ENCODE data around the gene AKAP10. TPM values are rescaled to one million over a fixed set of nuclear protein-coding genes. Genes with fewer than 3 reads are reported as not detected.

Gene AKAP10
- total and polyA plus RNA-seq, 9 donors = 13.9 to 40.3 (median 28.9) TPM

DNA sequence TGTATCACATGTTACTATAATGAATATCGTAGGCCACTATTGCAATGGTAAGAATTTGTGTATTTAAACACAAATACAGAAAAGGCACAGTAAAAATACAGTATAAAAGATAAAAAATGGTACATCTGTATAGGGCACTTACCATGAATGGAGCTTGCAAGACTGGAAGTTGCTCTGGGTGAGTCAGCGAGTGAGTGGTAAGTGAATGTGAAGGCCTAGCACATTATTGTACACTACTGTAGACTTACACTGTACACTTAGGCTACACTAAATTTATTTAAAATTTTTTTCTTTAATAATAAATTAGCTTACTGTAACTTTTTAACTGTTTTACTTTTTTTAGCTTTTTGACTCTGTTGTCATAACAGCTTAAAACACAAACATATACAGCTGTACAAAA, 42.5 kb downstream of the AKAP10 start:
- Histone ChIP-seq H3K9me3 (no peaks in the 10 kb centered on the region), H3K36me3 (no peaks in the 10 kb centered on the region), H3K27me3 (no peaks in the 10 kb centered on the region), H3K4me1 (ENCODE audit: insufficient read depth) (no peaks in the 10 kb centered on the region), H3K27ac (no peak overlapping the region), H3K4me3 (no peak overlapping the region)
- TF ChIP-seq, protein P1, sequence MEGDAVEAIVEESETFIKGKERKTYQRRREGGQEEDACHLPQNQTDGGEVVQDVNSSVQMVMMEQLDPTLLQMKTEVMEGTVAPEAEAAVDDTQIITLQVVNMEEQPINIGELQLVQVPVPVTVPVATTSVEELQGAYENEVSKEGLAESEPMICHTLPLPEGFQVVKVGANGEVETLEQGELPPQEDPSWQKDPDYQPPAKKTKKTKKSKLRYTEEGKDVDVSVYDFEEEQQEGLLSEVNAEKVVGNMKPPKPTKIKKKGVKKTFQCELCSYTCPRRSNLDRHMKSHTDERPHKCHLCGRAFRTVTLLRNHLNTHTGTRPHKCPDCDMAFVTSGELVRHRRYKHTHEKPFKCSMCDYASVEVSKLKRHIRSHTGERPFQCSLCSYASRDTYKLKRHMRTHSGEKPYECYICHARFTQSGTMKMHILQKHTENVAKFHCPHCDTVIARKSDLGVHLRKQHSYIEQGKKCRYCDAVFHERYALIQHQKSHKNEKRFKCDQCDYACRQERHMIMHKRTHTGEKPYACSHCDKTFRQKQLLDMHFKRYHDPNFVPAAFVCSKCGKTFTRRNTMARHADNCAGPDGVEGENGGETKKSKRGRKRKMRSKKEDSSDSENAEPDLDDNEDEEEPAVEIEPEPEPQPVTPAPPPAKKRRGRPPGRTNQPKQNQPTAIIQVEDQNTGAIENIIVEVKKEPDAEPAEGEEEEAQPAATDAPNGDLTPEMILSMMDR (IDR thresholded peaks at IDR 0.05) = no peak
- TF ChIP-seq EP300 (IDR thresholded peaks at IDR 0.05) = no peak
- no peak for TF ChIP-seq POLR2A (IDR thresholded peaks at IDR 0.05)
- no peak for DNase-seq
- WGBS, 3 donors = 94 to 99% (median 94%) methylated on average over 2 of the region's 2 CpGs
- intact Hi-C loops (cut with DNase I) = no loop called here

DNA sequence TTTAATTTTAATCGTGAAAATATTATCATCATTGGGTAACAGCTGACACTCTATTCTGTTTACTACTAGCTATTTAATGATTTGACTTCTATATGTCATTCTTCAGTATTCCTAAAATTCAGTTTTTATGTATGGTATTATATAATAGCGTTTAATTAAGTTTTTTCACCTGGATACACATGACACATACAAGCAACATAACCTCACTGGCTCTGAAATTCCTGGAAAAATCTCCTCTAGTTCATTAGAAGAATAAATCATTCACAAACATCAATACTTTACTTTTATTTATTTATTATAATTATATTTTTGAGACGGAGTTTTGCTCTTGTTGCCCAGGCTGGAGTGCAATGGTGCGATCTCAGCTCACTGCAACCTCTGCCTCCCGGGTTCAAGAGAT, 44.0 kb downstream of the AKAP10 start:
- WGBS, 3 donors = 95 to 97% (median 96%) methylated on average over 5 of the region's 5 CpGs
- H3K36me3 ChIP-seq = no peaks in the 10 kb centered on the region
- H3K9me3 ChIP-seq = no peaks in the 10 kb centered on the region
- no peak for TF ChIP-seq POLR2A (IDR thresholded peaks at IDR 0.05)
- H3K27ac ChIP-seq = no peak overlapping the region
- no peaks in the 10 kb centered on the region for H3K27me3 ChIP-seq
- intact Hi-C loops (cut with DNase I) = no loop called here
- H3K4me3 ChIP-seq = no peak overlapping the region
- no peaks in the 10 kb centered on the region for H3K4me1 ChIP-seq (ENCODE audit: insufficient read depth)
- DNase-seq = no peak

DNA sequence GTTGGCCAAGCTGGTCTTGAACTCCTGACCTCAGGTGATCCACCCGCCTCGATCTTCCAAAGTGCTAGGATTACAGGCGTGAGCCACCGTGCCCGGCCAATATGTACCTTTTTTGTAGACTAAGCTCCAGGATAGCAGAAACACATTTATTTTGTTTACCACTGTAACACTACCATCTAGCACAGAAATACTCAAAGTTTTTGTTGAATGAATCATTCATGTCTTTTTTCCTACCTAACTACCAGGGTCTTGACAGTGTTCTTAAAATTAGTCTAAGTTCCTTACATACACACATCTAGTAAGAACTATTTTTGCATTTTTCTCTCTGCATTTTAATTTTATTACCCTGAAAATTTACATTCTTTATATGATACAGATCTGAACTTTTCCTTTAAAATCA, 44.4 kb downstream of the AKAP10 start:
- 84 to 99% (median 98%) methylated on average over 5 of the region's 5 CpGs for WGBS, 3 donors
- H3K4me1 ChIP-seq (ENCODE audit: insufficient read depth) = no peaks in the 10 kb centered on the region
- H3K27me3 ChIP-seq = no peaks in the 10 kb centered on the region
- H3K4me3 ChIP-seq = no peak overlapping the region
- no peak for DNase-seq
- H3K9me3 ChIP-seq = no peaks in the 10 kb centered on the region
- no peaks in the 10 kb centered on the region for H3K36me3 ChIP-seq
- H3K27ac ChIP-seq = no peak overlapping the region
- TF ChIP-seq POLR2A (IDR thresholded peaks at IDR 0.05) (no peak), EP300 (IDR thresholded peaks at IDR 0.05) (no peak)
- intact Hi-C loops (cut with DNase I) = no loop called here

DNA sequence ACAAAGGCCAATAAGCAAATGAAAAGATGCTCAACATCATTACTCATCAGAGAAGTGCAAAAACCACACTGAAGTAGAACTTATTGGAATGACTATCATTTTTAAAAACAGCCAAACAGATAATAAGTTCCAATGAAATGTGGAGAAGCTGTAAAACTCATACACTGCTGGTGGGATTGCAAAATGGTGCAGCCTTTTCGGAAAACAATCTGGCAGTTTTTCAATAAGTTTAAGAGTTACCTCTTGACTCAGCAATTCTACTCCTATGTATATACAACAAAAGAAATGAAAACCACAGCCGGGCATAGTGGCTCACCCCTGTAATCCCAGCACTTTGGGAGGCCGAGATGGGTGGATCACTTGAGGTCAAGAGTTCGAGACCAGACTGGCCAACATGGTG, 49.3 kb downstream of the AKAP10 start:
- 85 to 90% (median 89%) methylated on average over 4 of the region's 4 CpGs for WGBS, 3 donors
- H3K27ac ChIP-seq = no peak overlapping the region
- intact Hi-C loops (cut with DNase I) = no loop called here
- H3K27me3 ChIP-seq = no peaks in the 10 kb centered on the region
- no peaks in the 10 kb centered on the region for H3K36me3 ChIP-seq
- H3K4me3 ChIP-seq = no peak overlapping the region
- DNase-seq = no peak
- no peaks in the 10 kb centered on the region for H3K4me1 ChIP-seq (ENCODE audit: insufficient read depth)
- no peaks in the 10 kb centered on the region for H3K9me3 ChIP-seq
- TF ChIP-seq, protein P1 (IDR thresholded peaks at IDR 0.05) = no peak
- TF ChIP-seq POLR2A (IDR thresholded peaks at IDR 0.05) = no peak
- no peak for TF ChIP-seq EP300 (IDR thresholded peaks at IDR 0.05)

DNA sequence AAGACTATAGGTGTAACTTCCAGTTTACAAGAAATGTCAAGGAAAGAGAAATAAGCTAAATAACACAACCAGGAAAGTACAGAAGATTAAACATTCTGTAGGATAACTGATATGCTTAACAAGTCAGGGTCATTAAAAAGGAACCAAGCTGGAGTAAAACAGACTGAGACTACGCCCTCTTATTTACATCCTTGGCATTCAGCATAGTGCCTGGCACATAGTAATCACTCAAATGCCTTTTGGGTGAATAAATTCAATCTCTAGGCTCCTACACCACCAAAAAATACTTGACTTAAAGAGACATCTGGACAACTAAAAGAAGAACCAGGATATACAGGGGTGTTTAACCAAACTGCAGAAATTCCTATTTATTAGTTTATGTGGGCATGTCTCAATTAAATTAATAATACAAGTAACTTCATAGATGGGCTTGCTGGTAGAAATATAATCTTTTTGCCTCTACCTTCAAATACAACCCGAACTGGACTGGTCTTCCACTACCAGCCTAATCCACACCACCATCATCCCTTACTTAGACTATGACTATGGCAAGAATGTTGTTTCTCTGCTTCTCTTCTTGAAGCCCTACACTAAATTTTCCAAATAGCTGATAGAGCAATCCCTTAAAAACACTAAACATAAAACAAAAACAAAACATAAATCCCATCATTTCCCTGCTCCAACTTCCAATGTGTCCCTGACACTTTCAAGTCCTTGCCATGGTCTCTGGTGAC, 62.2 kb downstream of the AKAP10 start:
- WGBS, 3 donors = 96 to 97% (median 97%) methylated on average over 2 of the region's 2 CpGs
- H3K9me3 ChIP-seq = no peaks in the 10 kb centered on the region
- H3K36me3 ChIP-seq = no peaks in the 10 kb centered on the region
- H3K27me3 ChIP-seq = no peaks in the 10 kb centered on the region
- no peak for DNase-seq
- H3K4me1 ChIP-seq (ENCODE audit: insufficient read depth) = no peaks in the 10 kb centered on the region
- H3K4me3 ChIP-seq = no peak overlapping the region
- TF ChIP-seq POLR2A (IDR thresholded peaks at IDR 0.05) (no peak), EP300 (IDR thresholded peaks at IDR 0.05) (no peak)
- TF ChIP-seq, protein P1 (IDR thresholded peaks at IDR 0.05) = no peak
- H3K27ac ChIP-seq = no peak overlapping the region
- intact Hi-C loops (cut with DNase I) = no loop called here
